ENCODE results near the gene SEMA6A.

SEMA6A gene

GRCh38 chr5:116506488-116506887 lies 68.1 kb downstream of the SEMA6A start:
- H3K4me1 Mint-ChIP-seq = no peaks in the 10 kb centered on the region
- H3K36me3 Mint-ChIP-seq = peaks cover 2% of the 10 kb centered on the region
- H3K27me3 Mint-ChIP-seq = no peaks in the 10 kb centered on the region
- no peak overlapping the region for H3K4me3 Mint-ChIP-seq
- H3K9me3 Mint-ChIP-seq = no peaks in the 10 kb centered on the region
- no peak overlapping the region for H3K27ac Mint-ChIP-seq

DNA sequence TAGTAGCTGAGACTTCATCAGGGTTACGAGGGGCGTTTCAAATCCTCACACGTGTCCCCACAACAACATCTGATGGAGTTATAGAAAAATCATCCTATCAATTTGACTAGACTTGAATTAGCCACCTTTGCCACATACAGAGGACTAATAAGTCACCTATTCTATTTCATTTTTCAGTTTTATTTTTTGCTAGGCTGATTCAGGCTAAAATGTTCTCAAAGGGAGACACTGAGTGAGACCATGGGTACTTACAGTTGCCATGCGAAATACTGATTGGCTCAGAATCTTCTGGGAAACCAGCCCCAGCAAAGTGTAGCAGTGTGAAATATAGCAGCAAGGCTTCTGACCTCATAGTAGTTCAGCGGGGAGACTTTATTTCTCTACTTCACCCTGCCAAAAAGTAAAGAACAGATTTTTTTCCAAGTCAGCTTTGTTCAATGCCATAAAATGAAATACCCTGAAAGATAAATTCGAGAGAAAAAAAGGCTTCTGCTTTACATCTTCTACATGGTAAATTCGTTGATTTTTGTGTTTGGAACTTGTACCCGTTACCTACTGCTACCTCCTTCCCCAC lies 69.9 kb downstream of the SEMA6A start:
- Mint-ChIP-seq H3K4me1 (no peaks in the 10 kb centered on the region), H3K9me3 (no peaks in the 10 kb centered on the region), H3K27ac (no peak overlapping the region), H3K27me3 (no peaks in the 10 kb centered on the region), H3K4me3 (no peak overlapping the region), H3K36me3 (peaks cover 2% of the 10 kb centered on the region)

GRCh38 chr5:116502616-116503015 lies 72.0 kb downstream of the SEMA6A start:
- no peak overlapping the region for H3K27ac Mint-ChIP-seq
- peaks cover 2% of the 10 kb centered on the region for H3K36me3 Mint-ChIP-seq
- no peaks in the 10 kb centered on the region for H3K27me3 Mint-ChIP-seq

DNA sequence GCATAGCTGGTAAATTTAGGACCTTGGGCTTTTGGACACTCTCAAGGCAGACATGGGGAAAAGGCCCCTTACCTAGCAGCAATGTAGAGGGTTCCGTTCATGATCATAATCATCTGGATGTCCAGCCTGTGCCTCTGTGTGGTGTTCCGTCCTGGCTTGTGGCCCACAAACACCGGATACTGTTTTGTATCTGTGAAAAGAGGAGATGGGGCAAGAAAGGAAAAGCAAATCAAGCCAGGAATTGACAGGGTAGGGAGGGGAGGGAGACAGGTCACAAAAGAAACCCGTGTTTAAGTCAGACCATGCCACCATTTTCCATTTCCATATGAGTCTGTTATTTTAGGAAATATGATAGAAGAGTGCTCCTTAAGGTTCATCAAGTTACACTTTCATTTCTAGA lies 72.5 kb downstream of the SEMA6A start:
- no peaks in the 10 kb centered on the region for H3K9me3 Mint-ChIP-seq
- H3K36me3 Mint-ChIP-seq = peaks cover 2% of the 10 kb centered on the region
- no peak overlapping the region for H3K4me3 Mint-ChIP-seq
- H3K4me1 Mint-ChIP-seq = no peaks in the 10 kb centered on the region
- H3K27ac Mint-ChIP-seq = no peak overlapping the region
- H3K27me3 Mint-ChIP-seq = no peaks in the 10 kb centered on the region

More at GRCh38 chr5:116502616-116503015, 72.0 kb downstream of the SEMA6A start:
- H3K9me3 Mint-ChIP-seq = no peaks in the 10 kb centered on the region
- H3K4me3 Mint-ChIP-seq = no peak overlapping the region
- H3K4me1 Mint-ChIP-seq = no peaks in the 10 kb centered on the region

GRCh38 chr5:116498503-116499048 lies 76.0 kb downstream of the SEMA6A start:
- Mint-ChIP-seq H3K4me1 (no peaks in the 10 kb centered on the region), H3K27me3 (no peaks in the 10 kb centered on the region), H3K27ac (no peak overlapping the region), H3K4me3 (no peak overlapping the region), H3K36me3 (no peaks in the 10 kb centered on the region), H3K9me3 (no peaks in the 10 kb centered on the region)

DNA sequence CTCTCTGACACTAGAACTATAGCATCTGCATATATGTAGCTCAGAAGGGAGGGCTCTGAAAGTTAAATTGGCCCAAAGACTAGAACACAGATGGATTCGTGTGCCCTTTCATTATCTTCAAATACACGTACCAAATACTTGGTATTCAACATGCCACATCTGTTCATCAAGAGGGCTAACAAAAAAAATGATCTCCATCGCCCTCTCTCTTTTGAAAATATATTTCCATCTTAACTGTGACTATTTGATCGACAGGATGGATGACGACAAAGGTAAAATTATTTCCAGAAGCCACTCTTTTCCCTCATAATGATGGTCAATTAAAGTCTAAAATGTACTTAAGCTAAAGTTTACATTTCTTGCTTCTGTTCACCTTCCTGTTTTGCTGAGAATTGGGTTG lies 77.0 kb downstream of the SEMA6A start:
- Mint-ChIP-seq H3K27ac (no peak overlapping the region), H3K4me3 (no peak overlapping the region), H3K36me3 (no peaks in the 10 kb centered on the region), H3K27me3 (no peaks in the 10 kb centered on the region), H3K9me3 (no peaks in the 10 kb centered on the region), H3K4me1 (no peaks in the 10 kb centered on the region)

DNA sequence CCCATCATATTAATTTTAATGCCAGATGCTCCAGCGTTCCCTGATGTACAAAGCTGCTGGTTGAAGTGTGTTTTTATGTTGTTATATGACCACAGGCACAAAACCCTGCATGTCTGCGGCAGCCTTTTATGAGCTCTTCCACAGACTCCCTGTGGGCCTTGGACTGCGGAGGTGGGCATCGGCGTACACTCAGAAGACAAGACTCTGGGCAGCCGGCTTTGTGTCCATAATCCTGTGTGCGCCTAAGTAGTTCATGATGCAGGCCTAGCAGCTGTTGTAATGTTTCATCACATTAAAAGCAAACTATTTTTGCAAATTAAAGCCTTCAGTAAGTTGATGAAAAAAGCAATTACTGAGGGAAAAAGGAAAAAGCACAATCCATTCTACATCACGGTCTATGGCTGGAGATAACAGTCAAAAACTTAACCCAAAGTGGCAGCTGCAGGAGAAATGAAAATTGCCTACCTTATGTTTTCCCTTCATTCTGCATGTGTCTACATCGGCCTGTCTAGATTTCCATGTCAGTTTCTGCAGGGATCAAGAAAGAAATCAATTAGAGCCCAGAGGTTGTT lies 78.8 kb downstream of the SEMA6A start:
- H3K36me3 Mint-ChIP-seq = no peaks in the 10 kb centered on the region
- H3K9me3 Mint-ChIP-seq = no peaks in the 10 kb centered on the region
- H3K27ac Mint-ChIP-seq = no peak overlapping the region
- H3K27me3 Mint-ChIP-seq = no peaks in the 10 kb centered on the region
- peaks cover 15% of the 10 kb centered on the region for H3K4me1 Mint-ChIP-seq
- H3K4me3 Mint-ChIP-seq = no peak overlapping the region

- Mint-ChIP-seq H3K4me3 (no peak overlapping the region), H3K27me3 (no peaks in the 10 kb centered on the region), H3K4me1 (peaks cover 22% of the 10 kb centered on the region), H3K9me3 (no peaks in the 10 kb centered on the region), H3K27ac (no peak overlapping the region), H3K36me3 (no peaks in the 10 kb centered on the region)
These were observed 79.7 kb downstream of the SEMA6A start for GRCh38 chr5:116494784-116495450.

GRCh38 chr5:116492776-116493175 lies 81.8 kb downstream of the SEMA6A start:
- peaks cover 22% of the 10 kb centered on the region for H3K4me1 Mint-ChIP-seq
- H3K9me3 Mint-ChIP-seq = no peaks in the 10 kb centered on the region
- no peak overlapping the region for H3K4me3 Mint-ChIP-seq
- H3K27ac Mint-ChIP-seq = no peak overlapping the region
- H3K36me3 Mint-ChIP-seq = no peaks in the 10 kb centered on the region
- no peaks in the 10 kb centered on the region for H3K27me3 Mint-ChIP-seq

- H3K27ac Mint-ChIP-seq = no peak overlapping the region
- H3K36me3 Mint-ChIP-seq = no peaks in the 10 kb centered on the region
- H3K4me1 Mint-ChIP-seq = peaks cover 22% of the 10 kb centered on the region
- H3K4me3 Mint-ChIP-seq = no peak overlapping the region
- no peaks in the 10 kb centered on the region for H3K27me3 Mint-ChIP-seq
- no peaks in the 10 kb centered on the region for H3K9me3 Mint-ChIP-seq
These were observed 82.5 kb downstream of the SEMA6A start for GRCh38 chr5:116492016-116492623.

DNA sequence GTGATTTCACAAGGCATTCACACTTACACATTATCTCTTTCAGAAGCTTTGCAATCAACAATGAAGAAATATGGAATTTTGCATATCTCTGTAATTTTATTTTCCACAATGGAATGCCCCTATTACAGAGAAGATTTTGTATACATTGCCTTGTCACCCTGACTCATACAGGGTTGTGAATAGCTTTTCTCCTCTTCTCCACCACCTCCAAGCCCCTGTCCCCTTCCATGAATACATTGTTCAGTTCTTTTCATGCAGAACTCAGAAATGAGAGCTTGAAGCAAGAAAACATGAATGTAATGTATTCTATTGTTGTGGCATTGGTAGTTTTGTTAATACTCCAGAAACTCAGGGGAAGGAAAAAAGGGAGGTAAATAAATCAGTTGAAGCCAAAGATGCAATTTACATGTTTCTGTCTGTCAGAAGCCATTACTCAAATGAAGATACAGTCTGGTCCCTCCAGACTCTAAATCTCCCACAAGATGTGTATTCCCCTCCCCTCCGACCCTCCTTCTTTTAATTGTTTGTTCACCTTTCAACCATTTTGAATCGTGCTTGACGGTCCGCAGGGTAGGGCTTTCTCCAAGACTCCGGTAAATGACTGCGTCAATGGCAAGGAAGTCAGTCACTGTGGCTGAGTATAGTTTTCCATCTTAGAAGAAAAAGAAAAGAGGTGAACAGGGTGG lies 86.1 kb downstream of the SEMA6A start:
- Mint-ChIP-seq H3K36me3 (no peaks in the 10 kb centered on the region), H3K9me3 (no peaks in the 10 kb centered on the region), H3K4me1 (peaks cover 22% of the 10 kb centered on the region), H3K4me3 (no peak overlapping the region), H3K27ac (no peak overlapping the region), H3K27me3 (no peaks in the 10 kb centered on the region)

DNA sequence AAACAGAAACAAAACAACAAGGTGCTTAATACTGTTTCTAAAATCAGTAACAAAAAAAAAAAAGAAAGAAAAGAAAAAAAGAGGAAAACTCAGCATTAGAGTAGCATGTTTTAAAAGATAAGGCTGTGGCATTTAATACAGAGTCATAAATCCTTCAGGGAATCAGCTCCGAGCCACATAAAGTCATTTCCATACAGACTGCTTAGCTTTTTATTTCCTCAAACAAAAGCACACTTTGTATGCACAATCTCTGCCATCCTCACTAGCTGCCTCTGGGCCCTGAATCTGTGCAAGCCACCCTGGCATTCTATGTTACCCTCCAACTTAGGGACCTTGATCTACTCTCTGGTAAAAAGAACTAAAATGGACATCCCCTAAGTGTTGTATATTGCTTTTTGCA lies 87.6 kb downstream of the SEMA6A start:
- H3K4me3 Mint-ChIP-seq = no peak overlapping the region
- H3K36me3 Mint-ChIP-seq = no peaks in the 10 kb centered on the region
- H3K27ac Mint-ChIP-seq = no peak overlapping the region
- H3K4me1 Mint-ChIP-seq = peaks cover 19% of the 10 kb centered on the region
- H3K9me3 Mint-ChIP-seq = no peaks in the 10 kb centered on the region
- H3K27me3 Mint-ChIP-seq = no peaks in the 10 kb centered on the region

DNA sequence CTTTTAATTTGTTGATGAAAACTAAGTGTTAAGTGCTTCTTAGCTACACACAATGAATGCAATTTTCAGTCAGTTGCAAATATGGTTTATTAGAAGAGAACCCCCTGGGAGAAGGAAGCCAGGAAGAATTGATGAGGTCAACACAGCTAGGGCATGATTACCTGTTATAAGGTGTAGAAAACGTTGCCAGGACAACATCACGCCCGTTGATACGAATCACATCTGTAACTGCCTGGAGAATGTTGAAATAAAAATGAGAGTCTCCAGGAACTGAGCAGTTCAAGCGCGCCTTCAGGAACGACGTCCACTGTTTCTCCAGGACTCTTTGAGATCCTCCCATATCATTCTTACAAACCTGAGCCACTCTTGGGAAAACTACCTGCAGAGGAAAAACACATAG lies 88.0 kb downstream of the SEMA6A start:
- Mint-ChIP-seq H3K9me3 (no peaks in the 10 kb centered on the region), H3K27me3 (no peaks in the 10 kb centered on the region), H3K27ac (no peak overlapping the region), H3K36me3 (no peaks in the 10 kb centered on the region), H3K4me1 (peaks cover 14% of the 10 kb centered on the region), H3K4me3 (no peak overlapping the region)

GRCh38 chr5:116484645-116485044 lies 90.0 kb downstream of the SEMA6A start:
- Mint-ChIP-seq H3K9me3 (no peaks in the 10 kb centered on the region), H3K27me3 (no peaks in the 10 kb centered on the region), H3K4me3 (no peak overlapping the region), H3K27ac (no peak overlapping the region), H3K36me3 (peaks cover 7% of the 10 kb centered on the region), H3K4me1 (no peaks in the 10 kb centered on the region)

DNA sequence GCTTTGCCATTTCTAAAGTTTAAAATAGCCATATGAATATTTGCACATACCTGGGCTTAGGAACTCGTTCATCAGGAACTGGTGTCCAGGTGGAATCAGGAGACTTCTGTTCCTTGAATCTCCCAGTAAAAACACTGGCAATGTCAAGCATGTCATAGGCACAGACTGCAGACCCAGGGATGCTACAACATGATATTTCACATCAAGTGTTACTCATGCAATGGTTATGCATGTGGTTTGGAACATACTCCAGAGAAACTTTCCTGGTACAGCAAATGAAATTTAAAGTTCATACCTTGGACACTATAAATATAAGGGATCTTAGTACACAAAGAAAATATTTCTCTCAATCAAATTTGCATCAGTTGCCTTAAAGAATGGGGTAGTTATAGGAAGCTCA lies 92.2 kb downstream of the SEMA6A start:
- Mint-ChIP-seq H3K4me1 (no peaks in the 10 kb centered on the region), H3K27me3 (no peaks in the 10 kb centered on the region), H3K27ac (no peak overlapping the region), H3K4me3 (no peak overlapping the region), H3K9me3 (no peaks in the 10 kb centered on the region), H3K36me3 (peaks cover 14% of the 10 kb centered on the region)

Measured in activated naive CD4-positive, alpha-beta T cell treated with anti-CD3 and anti-CD28 coated beads, Interleukin-2, amount 50 U/mL, for 24 hours (primary cell).